Right lobe of liver (tissue), 6 donors: Measurements from ENCODE around the gene PRDX6. TPM values are rescaled to one million over a fixed set of nuclear protein-coding genes. Genes with fewer than 3 reads are reported as not detected.

Experiments
- ATAC-seq, 4 donors: fragments of 200-7000 bp; cut with Tn5 transposase; one replicate each; pipeline ENCODE4 v1.9.1; 2020; ENCODE audit warnings: mild to moderate bottlenecking in 4 of 4, moderate library complexity in 4 of 4
- DNase-seq, 3 donors: peaks; one replicate each; pipeline ENCODE4 v3.0.0-alpha.2; 2020
- H3K27ac ChIP-seq, 3 donors: fragments of 200-600 bp; one replicate each; pipeline ENCODE4 v1.8.0; 2022
- H3K27me3 ChIP-seq, 2 donors: fragments of 200-600 bp; one replicate each; pipeline ENCODE4 v1.8.0; 2022
- H3K36me3 ChIP-seq, 4 donors: fragments of 200-600 bp; sonication (generic) in 1 of 4; one replicate each; pipeline versions ENCODE4 v1.5.1 to v1.8.0; 2017 to 2022; ENCODE audit warnings: control low read depth in 1 of 4
- H3K4me1 ChIP-seq, 4 donors: fragments of 200-600 bp; sonication (generic) in 1 of 4; one replicate each; pipeline versions ENCODE4 v1.5.1 to v1.8.0; 2017 to 2022; ENCODE audit warnings: control low read depth in 1 of 4
- H3K4me3 ChIP-seq, 3 donors: fragments of 200-600 bp; one replicate each; pipeline ENCODE4 v1.8.0; 2022
- H3K9me3 ChIP-seq, 4 donors: fragments of 200-600 bp; sonication (generic) in 1 of 4; one replicate each; pipeline versions ENCODE4 v1.5.1 to v1.8.0; 2017 to 2022; ENCODE audit warnings: control low read depth in 1 of 4
- POLR2A ChIP-seq: fragments of 450-650 bp; IDR thresholded peaks from one replicate; pipeline ENCODE4 v1.6.1; 2017; ENCODE audit warnings: antibody characterized with exemption, mild to moderate bottlenecking
- WGBS: methylation state at CpG from one replicate; pipeline ENCODE4 v1.1.6; 2018; ENCODE audit warnings: low coverage, low lambda C conversion rate; ENCODE audit not compliant: insufficient coverage; ENCODE audit errors: missing lambda C conversion rate; 5-methylcytosine and 5-hydroxymethylcytosine counted together
- intact Hi-C, 2 donors: fragments of 100-400 bp; cut with DNase I; formaldehyde crosslinking; loops; one replicate each; pipeline versions ENCODE4 v1.11.2 to v1.14.1; 2022
- total RNA-seq, 6 experiments: library from RNA; depleted of rRNA in 2 of 6; stranded (reverse); fragments of >200 nt in 2 of 6; fragmentation: NEBNext Ultra II Directional in 3 of 6; extraction: Animal tissue kit (Norgen Biotek cat#: 25700) in 3 of 6; gene quantifications; one replicate each; pipeline versions ENCODE4 v1.1.0 to v1.2.4, GENCODE V29; 2016 to 2023
- TF ChIP-seq, protein P1 (sequence below), 4 donors: fragments of 200-600 bp in 3 of 4; fragments of 450-650 bp in 1 of 4; IDR thresholded peaks; one replicate each; pipeline versions ENCODE4 v1.5.1 to v1.8.0; 2016 to 2022; ENCODE audit warnings: antibody characterized with exemption in 4 of 4, mild to moderate bottlenecking in 2 of 4
- donor health status: DM: no; HTN: yes; CAD: no.
- donor health status: DM: no; HTN: no; CAD: no.
- donor health status: DM: no; HTN: no; CAD: no.
- donor health status: DM: no; HTN: yes; CAD: no.
- donor health status: DM: no; HTN: yes; CAD: no.

PRDX6 gene
- total RNA-seq, 6 experiments from 2014 or later: 213 to 552 (median 407) TPM

- no peak overlapping the region for H3K27ac ChIP-seq
- intact Hi-C loops: loop anchor here in 1 of 2 donors (10.0 kb wide), 1 partner anchor 73 kb away; no protein-coding TSS in a partner anchor
- H3K4me3 ChIP-seq: no peak overlapping the region
- no peaks in the 10 kb centered on the region for H3K9me3 ChIP-seq
- no peak for TF ChIP-seq POLR2A
- TF ChIP-seq, protein P1, sequence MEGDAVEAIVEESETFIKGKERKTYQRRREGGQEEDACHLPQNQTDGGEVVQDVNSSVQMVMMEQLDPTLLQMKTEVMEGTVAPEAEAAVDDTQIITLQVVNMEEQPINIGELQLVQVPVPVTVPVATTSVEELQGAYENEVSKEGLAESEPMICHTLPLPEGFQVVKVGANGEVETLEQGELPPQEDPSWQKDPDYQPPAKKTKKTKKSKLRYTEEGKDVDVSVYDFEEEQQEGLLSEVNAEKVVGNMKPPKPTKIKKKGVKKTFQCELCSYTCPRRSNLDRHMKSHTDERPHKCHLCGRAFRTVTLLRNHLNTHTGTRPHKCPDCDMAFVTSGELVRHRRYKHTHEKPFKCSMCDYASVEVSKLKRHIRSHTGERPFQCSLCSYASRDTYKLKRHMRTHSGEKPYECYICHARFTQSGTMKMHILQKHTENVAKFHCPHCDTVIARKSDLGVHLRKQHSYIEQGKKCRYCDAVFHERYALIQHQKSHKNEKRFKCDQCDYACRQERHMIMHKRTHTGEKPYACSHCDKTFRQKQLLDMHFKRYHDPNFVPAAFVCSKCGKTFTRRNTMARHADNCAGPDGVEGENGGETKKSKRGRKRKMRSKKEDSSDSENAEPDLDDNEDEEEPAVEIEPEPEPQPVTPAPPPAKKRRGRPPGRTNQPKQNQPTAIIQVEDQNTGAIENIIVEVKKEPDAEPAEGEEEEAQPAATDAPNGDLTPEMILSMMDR (IDR thresholded peaks at IDR 0.05): peak; percentile 85 to 94 (median 92)
- H3K4me1 ChIP-seq: no peaks in the 10 kb centered on the region
- H3K36me3 ChIP-seq: no peaks in the 10 kb centered on the region
- ATAC-seq (peak; percentile 86 to 91 (median 88)), DNase-seq (peak; percentile 82 to 87 (median 83))
- 31% methylated on average over 6 of the region's 6 CpGs for WGBS
- H3K27me3 ChIP-seq: no peaks in the 10 kb centered on the region
Measured at GRCh38 chr1:173431304-173432045, 45.7 kb upstream of the PRDX6 start.

DNA sequence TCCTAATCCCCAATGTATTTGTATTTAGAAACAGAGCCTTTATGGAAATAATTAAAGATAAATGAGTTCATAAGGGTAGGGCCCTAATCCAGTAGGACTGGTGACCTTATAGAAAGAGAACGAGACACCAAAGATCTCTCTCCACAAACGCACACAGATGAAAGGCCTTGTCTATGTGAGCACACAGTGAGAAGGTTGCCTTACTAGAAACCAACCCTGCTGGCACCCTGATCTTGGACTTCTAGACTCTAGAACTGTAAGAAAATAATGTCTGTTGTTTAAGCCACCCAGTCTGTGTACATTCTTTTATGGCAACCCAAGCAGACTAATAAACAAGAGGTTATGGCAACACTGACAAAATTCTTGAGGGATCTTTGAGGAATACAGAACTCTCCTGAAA is 44.8 kb upstream of the PRDX6 start:
- no peaks in the 10 kb centered on the region for H3K36me3 ChIP-seq
- H3K27me3 ChIP-seq: no peaks in the 10 kb centered on the region
- no peak overlapping the region for H3K4me3 ChIP-seq
- no peak overlapping the region for H3K27ac ChIP-seq
- 92% methylated on average over 2 of the region's 2 CpGs for WGBS
- no peak for TF ChIP-seq POLR2A
- TF ChIP-seq, protein P1 (IDR thresholded peaks at IDR 0.05): no peak
- DNase-seq (no peak), ATAC-seq (no peak)
- no peaks in the 10 kb centered on the region for H3K4me1 ChIP-seq
- H3K9me3 ChIP-seq: no peaks in the 10 kb centered on the region
- intact Hi-C loops: loop anchor here in 1 of 2 donors (10.0 kb wide), 1 partner anchor 72 kb away; no protein-coding TSS in a partner anchor

DNA sequence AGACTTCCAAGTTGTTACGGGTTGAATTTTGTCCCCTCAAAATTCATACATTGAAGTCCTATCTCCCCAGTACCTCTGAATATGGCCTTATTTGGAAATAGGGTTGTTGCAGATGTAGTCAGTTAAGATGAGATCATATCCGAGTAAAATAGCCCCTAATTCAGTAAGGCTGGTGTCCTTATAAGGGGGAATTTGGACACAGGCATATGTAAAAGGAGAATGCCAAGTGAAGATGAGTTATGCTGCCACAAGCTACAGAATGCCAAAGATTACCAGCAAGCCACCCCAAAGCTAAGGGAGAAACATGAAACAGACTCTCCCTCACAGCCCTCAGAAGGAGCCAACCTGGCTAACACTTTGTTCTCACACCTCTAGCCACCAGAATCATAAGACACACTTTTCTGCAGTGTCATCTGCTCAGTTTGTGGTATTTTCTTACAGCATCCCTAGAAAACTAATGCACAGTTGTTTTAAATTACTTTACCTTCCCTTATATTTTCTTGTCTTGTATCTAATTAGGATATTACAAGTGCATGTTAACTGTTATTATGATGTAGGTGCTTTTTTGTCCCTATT is 43.3 kb upstream of the PRDX6 start:
- Histone ChIP-seq H3K27ac (no peak overlapping the region), H3K9me3 (no peaks in the 10 kb centered on the region), H3K27me3 (no peaks in the 10 kb centered on the region), H3K36me3 (no peaks in the 10 kb centered on the region), H3K4me3 (no peak overlapping the region), H3K4me1 (no peaks in the 10 kb centered on the region)
- DNase-seq (no peak), ATAC-seq (no peak)
- TF ChIP-seq, protein P1 (IDR thresholded peaks at IDR 0.05): no peak
- TF ChIP-seq POLR2A: no peak
- WGBS: 76% methylated on average over 2 of the region's 2 CpGs
- intact Hi-C loops: loop anchor here in 1 of 2 donors (10.0 kb wide), 1 partner anchor 71 kb away; no protein-coding TSS in a partner anchor

- no peaks in the 10 kb centered on the region for H3K9me3 ChIP-seq
- TF ChIP-seq POLR2A: no peak
- TF ChIP-seq, protein P1 (IDR thresholded peaks at IDR 0.05): no peak
- H3K27ac ChIP-seq: no peak overlapping the region
- no peak overlapping the region for H3K4me3 ChIP-seq
- H3K36me3 ChIP-seq: no peaks in the 10 kb centered on the region
- H3K27me3 ChIP-seq: no peaks in the 10 kb centered on the region
- 94% methylated on average over 2 of the region's 5 CpGs for WGBS
- no peak for DNase-seq
- ATAC-seq: no peak
- intact Hi-C loops: loop anchor here in 1 of 2 donors (10.0 kb wide), 1 partner anchor 68 kb away; no protein-coding TSS in a partner anchor
- H3K4me1 ChIP-seq: no peaks in the 10 kb centered on the region
Measured at GRCh38 chr1:173436841-173437428, 40.2 kb upstream of the PRDX6 start.
